Coronary artery (tissue), 2 donors: ENCODE results near the gene IFT22.

ENCODE experiments used
- DNase-seq: peaks from one replicate; pipeline ENCODE4 v3.0.0-alpha.2; 2017; ENCODE audit warnings: low spot score
- H3K27ac ChIP-seq, 2 donors: fragments of 200-600 bp; sonication (generic); one replicate each; pipeline ENCODE4 v1.5.1; 2016 to 2019
- H3K4me3 ChIP-seq: fragments of 200-600 bp; sonication (generic); 2 replicates; pipeline ENCODE4 v1.5.1; 2016; ENCODE audit warnings: mild to moderate bottlenecking, moderate library complexity
- TF ChIP-seq, protein P1 (sequence below): fragments of 200-600 bp; sonication (generic); IDR thresholded peaks from one replicate; pipeline ENCODE4 v1.5.1; 2019; ENCODE audit warnings: antibody characterized with exemption

Gene IFT22

DNA sequence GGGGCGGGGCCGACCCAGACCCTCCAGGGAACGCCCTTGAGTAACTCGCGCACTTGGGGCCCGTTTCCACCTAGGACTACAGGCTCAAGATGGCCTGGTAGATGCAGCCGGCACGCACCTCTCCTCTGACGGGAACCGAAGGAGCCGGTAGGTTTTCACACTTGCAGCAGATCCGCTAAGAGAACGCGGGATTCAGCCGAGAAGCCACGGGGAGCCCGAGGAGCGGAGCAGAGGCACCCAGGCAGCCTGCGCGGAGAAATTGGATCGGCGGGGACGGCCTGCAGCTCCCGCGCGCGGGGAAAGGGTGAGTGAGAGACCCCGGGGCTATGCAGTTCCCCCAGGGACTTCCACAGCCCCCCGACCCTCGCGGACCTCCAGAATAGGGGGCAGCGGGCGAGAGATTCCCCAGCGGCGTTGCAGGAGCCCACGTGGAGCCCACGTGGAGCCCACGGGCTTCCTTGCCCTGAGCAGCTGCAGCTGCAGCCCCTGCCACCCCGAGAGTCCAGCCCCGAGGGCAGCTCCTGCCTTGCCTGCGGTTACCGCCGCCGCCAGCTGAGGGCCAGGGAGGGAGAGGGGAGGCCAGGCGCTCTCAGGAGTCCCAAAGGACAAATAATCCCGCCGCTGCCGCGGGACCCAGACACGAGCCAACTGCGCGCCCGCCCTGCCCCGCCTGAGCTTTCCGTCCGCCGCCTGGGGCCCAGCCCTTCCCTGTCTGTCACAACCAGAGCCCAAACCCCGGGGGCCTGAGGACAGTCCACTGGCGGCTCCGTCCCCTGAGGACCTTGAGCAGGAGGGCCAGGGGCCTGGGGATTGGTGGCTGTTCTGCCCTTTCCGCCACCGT lies 13.1 kb downstream of the IFT22 start:
- DNase-seq, result no peak
- peak overlapping the region; percentile 68 for H3K4me3 ChIP-seq
- TF ChIP-seq, protein P1, sequence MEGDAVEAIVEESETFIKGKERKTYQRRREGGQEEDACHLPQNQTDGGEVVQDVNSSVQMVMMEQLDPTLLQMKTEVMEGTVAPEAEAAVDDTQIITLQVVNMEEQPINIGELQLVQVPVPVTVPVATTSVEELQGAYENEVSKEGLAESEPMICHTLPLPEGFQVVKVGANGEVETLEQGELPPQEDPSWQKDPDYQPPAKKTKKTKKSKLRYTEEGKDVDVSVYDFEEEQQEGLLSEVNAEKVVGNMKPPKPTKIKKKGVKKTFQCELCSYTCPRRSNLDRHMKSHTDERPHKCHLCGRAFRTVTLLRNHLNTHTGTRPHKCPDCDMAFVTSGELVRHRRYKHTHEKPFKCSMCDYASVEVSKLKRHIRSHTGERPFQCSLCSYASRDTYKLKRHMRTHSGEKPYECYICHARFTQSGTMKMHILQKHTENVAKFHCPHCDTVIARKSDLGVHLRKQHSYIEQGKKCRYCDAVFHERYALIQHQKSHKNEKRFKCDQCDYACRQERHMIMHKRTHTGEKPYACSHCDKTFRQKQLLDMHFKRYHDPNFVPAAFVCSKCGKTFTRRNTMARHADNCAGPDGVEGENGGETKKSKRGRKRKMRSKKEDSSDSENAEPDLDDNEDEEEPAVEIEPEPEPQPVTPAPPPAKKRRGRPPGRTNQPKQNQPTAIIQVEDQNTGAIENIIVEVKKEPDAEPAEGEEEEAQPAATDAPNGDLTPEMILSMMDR, result no peak
- H3K27ac ChIP-seq, result no peak overlapping the region

GRCh38 chr7:101306307-101306706 lies 15.3 kb downstream of the IFT22 start:
- Histone ChIP-seq H3K4me3 (no peak overlapping the region), H3K27ac (no peak overlapping the region)
- TF ChIP-seq, protein P1, result no peak
- no peak for DNase-seq

DNA sequence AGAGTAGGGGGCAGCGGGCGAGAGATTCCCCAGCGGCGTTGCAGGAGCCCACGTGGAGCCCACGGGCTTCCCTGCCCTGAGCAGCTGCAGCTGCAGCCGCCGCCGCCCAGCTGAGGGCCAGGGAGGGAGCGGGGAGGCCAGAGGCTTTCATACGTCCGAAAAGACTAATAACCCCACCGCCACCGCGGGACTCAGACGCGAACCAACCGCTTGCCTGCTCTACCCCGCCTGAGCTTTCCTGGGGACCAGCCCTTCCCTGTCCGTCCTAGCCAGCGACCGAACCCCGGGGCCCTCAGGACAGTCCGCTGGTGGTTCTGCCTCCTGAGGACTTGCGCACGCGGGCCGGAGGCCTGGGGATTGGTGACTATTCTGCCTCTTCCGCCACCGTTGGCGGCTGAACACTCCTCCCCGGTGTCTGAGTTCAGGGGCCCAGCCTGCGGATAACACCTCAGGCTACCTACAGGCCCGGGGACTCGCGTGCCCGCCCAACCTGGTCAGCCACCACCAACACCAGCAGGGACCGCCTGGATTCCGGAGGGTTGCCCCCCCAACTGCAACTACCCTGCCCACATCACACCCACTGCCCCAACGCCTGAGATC lies 18.4 kb downstream of the IFT22 start:
- no peak for DNase-seq
- H3K4me3 ChIP-seq, result peak overlapping the region; percentile 46
- no peak overlapping the region for H3K27ac ChIP-seq
- TF ChIP-seq, protein P1, result no peak

GRCh38 chr7:101302641-101303101 lies 18.9 kb downstream of the IFT22 start:
- no peak for DNase-seq
- Histone ChIP-seq H3K27ac (no peak overlapping the region), H3K4me3 (peak overlapping the region; percentile 46)
- TF ChIP-seq, protein P1, result no peak

- no peak for DNase-seq
- Histone ChIP-seq H3K4me3 (peak overlapping the region; percentile 30), H3K27ac (no peak overlapping the region)
- TF ChIP-seq, protein P1, result no peak
These were observed 20.9 kb downstream of the IFT22 start for GRCh38 chr7:101300465-101301376.

DNA sequence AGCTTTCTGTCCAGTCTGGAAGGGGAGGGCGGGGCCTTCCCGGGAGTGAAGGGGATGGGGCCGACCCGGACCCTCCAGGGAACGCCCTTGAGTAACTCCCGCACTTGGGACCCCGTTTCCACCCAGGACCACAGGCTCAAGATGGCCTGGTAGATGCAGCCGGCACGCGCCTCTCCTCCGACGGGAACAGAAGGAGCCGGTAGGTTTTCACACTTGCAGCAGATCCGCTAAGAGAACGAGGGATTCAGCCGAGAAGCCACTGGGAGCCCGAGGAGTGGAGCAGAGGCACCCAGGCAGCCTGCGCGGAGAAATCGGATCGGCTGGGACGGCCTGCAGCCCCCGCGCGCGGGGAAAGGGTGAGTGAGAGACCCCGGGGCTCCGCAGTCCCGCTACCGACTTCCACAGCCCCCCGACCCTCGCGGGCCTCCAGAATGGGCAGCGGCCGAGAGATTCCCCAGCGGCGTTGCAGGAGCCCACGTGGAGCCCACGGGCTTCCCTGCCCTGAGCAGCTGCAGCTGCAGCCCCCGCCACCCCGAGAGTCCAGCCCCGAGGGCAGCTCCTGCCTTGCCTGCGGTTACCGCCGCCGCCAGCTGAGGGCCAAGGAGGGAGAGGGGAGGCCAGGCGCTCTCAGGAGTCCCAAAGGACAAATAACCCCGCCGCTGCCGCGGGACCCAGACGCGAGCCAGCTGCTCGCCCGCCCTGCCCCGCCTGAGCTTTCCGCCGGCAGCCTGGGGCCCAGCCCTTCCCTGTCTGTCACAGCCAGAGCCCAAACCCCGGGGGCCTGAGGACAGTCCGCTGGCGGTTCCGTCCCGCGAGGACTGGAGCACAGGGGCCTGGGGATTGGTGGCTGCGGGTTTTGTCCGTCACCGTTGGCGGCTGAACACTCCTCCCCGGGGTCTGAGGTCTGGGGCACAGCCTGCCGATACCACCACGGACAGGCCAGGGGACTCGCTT lies 21.8 kb downstream of the IFT22 start:
- TF ChIP-seq, protein P1, result no peak
- no peak for DNase-seq
- peak overlapping the region; percentile 30 for H3K4me3 ChIP-seq
- H3K27ac ChIP-seq, result no peak overlapping the region
